ENCODE results near the gene SYT11.
"Not testable (repeated sequence)": the region's sequence is repeated elsewhere in the genome, so short reads cannot be mapped to it uniquely, and the experiment has no call there.

The SYT11 gene

DNA sequence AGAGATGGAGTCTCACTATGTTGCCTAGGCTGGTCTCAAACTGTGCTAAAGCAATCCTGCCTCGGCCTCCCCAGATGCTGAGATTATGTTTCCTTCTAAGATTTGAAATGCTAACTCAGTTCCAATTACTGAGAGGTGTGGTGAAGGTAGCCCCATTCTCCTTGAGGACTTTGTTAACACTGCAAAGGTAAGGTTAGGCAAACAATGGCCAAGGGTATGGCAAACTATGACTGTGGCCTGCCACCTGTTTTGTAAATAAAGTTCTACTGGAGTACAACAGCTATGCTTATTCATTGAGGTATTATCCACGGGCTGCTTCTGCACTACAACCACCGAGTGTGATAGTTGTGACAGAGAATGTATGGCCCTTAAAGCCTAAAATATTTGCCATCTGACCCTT is 61.4 kb downstream of the SYT11 start:
- no peak for DNase-seq
- H3K27me3 ChIP-seq (ENCODE audit: insufficient read depth, low read length, poor library complexity): no peaks in the 10 kb centered on the region
- H3K36me3 ChIP-seq (ENCODE audit: insufficient read depth, low read length): peaks cover 93% of the 10 kb centered on the region
- no peaks in the 10 kb centered on the region for H3K9me3 ChIP-seq (ENCODE audit: insufficient read depth, low read length, severe bottlenecking)
- no peak overlapping the region for H3K4me2 ChIP-seq (ENCODE audit: insufficient read depth, low read length)
- no peak overlapping the region for H2AFZ ChIP-seq (ENCODE audit: low read depth, low read length)
- H3K4me1 ChIP-seq (ENCODE audit: insufficient read depth, low read length): no peaks in the 10 kb centered on the region
- ATAC-seq (ENCODE audit: insufficient read depth, low read depth): no peak
- no peak overlapping the region for H3K27ac ChIP-seq (ENCODE audit: low read length)
- TF ChIP-seq EZH2 (IDR thresholded peaks at IDR 0.05; ENCODE audit: borderline replicate concordance, low read depth, low read length, severe bottlenecking): no peak
- TF ChIP-seq, protein P1, sequence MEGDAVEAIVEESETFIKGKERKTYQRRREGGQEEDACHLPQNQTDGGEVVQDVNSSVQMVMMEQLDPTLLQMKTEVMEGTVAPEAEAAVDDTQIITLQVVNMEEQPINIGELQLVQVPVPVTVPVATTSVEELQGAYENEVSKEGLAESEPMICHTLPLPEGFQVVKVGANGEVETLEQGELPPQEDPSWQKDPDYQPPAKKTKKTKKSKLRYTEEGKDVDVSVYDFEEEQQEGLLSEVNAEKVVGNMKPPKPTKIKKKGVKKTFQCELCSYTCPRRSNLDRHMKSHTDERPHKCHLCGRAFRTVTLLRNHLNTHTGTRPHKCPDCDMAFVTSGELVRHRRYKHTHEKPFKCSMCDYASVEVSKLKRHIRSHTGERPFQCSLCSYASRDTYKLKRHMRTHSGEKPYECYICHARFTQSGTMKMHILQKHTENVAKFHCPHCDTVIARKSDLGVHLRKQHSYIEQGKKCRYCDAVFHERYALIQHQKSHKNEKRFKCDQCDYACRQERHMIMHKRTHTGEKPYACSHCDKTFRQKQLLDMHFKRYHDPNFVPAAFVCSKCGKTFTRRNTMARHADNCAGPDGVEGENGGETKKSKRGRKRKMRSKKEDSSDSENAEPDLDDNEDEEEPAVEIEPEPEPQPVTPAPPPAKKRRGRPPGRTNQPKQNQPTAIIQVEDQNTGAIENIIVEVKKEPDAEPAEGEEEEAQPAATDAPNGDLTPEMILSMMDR (IDR thresholded peaks at IDR 0.05; ENCODE audit: borderline replicate concordance, extremely low read depth, low read length, poor library complexity, severe bottlenecking): no peak
- no peak overlapping the region for H3K9ac ChIP-seq (ENCODE audit: low read depth, low read length)
- no peak overlapping the region for H3K4me3 ChIP-seq (ENCODE audit: low read depth in 1 of 2, low read length in 2 of 2)
- peaks cover 17% of the 10 kb centered on the region; the same call in 1 of the 2 replicates for H4K20me1 ChIP-seq (ENCODE audit: insufficient read depth, low read length)
- peaks cover 20% of the 10 kb centered on the region for H3K79me2 ChIP-seq (ENCODE audit: insufficient read depth, low read length)

DNA sequence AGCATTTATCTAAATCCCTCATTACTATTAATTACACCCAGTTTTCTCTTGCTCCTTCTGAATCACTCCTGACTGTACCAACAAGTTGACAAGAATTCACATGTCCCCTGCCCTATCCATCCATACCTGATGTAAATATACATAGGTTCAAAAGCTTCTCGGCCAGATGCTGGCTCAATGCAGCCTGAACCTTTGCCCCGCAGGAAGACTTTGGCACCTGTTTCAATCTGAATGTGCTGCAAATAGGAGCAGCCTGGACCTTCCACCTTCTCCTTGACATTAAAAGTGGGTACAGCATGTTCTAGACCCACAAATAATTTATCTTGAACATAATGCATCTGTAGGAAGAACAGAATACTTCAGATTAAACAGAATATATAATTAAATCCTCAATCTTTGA is 66.1 kb downstream of the SYT11 start:
- Histone ChIP-seq H3K27me3 (ENCODE audit: insufficient read depth, low read length, poor library complexity) (no peaks in the 10 kb centered on the region), H3K27ac (ENCODE audit: low read length) (no peak overlapping the region), H3K36me3 (ENCODE audit: insufficient read depth, low read length) (peaks cover 96% of the 10 kb centered on the region), H3K79me2 (ENCODE audit: insufficient read depth, low read length) (peaks cover 66% of the 10 kb centered on the region), H4K20me1 (ENCODE audit: insufficient read depth, low read length) (peaks cover 44% of the 10 kb centered on the region; the same call in 1 of the 2 replicates), H3K4me3 (ENCODE audit: low read depth in 1 of 2, low read length in 2 of 2) (no peak overlapping the region), H3K9ac (ENCODE audit: low read depth, low read length) (no peak overlapping the region), H3K4me1 (ENCODE audit: insufficient read depth, low read length) (peaks cover 5% of the 10 kb centered on the region), H2AFZ (ENCODE audit: low read depth, low read length) (no peak overlapping the region), H3K4me2 (ENCODE audit: insufficient read depth, low read length) (no peak overlapping the region), H3K9me3 (ENCODE audit: insufficient read depth, low read length, severe bottlenecking) (no peaks in the 10 kb centered on the region)
- TF ChIP-seq, protein P1 (IDR thresholded peaks at IDR 0.05; ENCODE audit: borderline replicate concordance, extremely low read depth, low read length, poor library complexity, severe bottlenecking): no peak
- TF ChIP-seq EZH2 (IDR thresholded peaks at IDR 0.05; ENCODE audit: borderline replicate concordance, low read depth, low read length, severe bottlenecking): no peak
- DNase-seq (no peak), ATAC-seq (ENCODE audit: insufficient read depth, low read depth) (no peak)

DNA sequence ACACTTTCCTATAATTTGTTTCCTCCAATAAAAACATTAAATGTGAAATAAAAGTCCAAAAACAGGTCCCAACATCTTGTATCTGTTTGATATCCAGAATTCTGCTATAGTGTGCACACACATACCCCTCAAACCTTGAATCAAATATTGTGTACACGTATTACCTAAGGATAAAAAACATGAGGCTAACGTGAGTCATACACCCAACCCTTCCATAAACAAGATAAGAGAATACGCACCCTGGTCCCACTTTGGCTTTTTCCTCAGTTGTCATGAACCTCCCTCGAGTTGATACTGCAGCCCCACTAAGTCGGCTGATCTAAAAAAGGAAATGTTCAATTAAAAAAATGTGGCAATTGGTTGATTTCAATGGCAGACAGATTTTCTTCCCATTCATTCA is 69.7 kb downstream of the SYT11 start:
- Histone ChIP-seq H3K4me1 (ENCODE audit: insufficient read depth, low read length) (peaks cover 37% of the 10 kb centered on the region), H3K27me3 (ENCODE audit: insufficient read depth, low read length, poor library complexity) (no peaks in the 10 kb centered on the region), H3K9ac (ENCODE audit: low read depth, low read length) (no peak overlapping the region), H4K20me1 (ENCODE audit: insufficient read depth, low read length) (peaks cover 57% of the 10 kb centered on the region), H3K9me3 (ENCODE audit: insufficient read depth, low read length, severe bottlenecking) (no peaks in the 10 kb centered on the region), H3K27ac (ENCODE audit: low read length) (no peak overlapping the region), H3K79me2 (ENCODE audit: insufficient read depth, low read length) (peaks cover 87% of the 10 kb centered on the region), H2AFZ (ENCODE audit: low read depth, low read length) (no peak overlapping the region), H3K4me2 (ENCODE audit: insufficient read depth, low read length) (no peak overlapping the region), H3K36me3 (ENCODE audit: insufficient read depth, low read length) (peaks cover 98% of the 10 kb centered on the region), H3K4me3 (ENCODE audit: low read depth in 1 of 2, low read length in 2 of 2) (no peak overlapping the region)
- DNase-seq (no peak), ATAC-seq (ENCODE audit: insufficient read depth, low read depth) (no peak)
- TF ChIP-seq EZH2 (IDR thresholded peaks at IDR 0.05; ENCODE audit: borderline replicate concordance, low read depth, low read length, severe bottlenecking): no peak
- TF ChIP-seq, protein P1 (IDR thresholded peaks at IDR 0.05; ENCODE audit: borderline replicate concordance, extremely low read depth, low read length, poor library complexity, severe bottlenecking): no peak

DNA sequence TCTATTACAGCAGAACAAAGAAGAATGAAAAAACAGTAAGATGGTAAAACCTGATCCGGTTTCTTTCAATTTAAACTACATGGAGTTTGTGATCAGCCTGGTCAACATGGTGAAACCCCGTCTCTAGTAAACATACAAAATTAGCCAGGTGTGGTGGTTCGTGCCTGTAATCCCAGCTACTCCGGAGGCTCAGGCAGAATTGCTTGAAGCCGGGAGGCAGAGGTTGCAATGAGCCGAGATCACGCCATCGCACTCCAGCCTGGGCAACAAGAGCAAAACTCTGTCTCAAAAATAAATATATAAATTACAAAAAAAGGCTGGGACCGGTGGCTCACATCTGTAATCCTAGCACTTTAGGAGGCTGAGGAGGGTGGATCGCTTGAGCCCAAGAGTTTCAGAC is 71.4 kb downstream of the SYT11 start:
- not testable (repeated sequence) for H3K27me3 ChIP-seq (ENCODE audit: insufficient read depth, low read length, poor library complexity); DNase-seq; ATAC-seq (ENCODE audit: insufficient read depth, low read depth); H3K27ac ChIP-seq (ENCODE audit: low read length); H3K9me3 ChIP-seq (ENCODE audit: insufficient read depth, low read length, severe bottlenecking); H2AFZ ChIP-seq (ENCODE audit: low read depth, low read length)
- peaks cover 53% of the 10 kb centered on the region for H4K20me1 ChIP-seq (ENCODE audit: insufficient read depth, low read length)
- H3K4me2 ChIP-seq (ENCODE audit: insufficient read depth, low read length): peak overlapping the region; percentile 92
- H3K4me3 ChIP-seq (ENCODE audit: low read depth in 1 of 2, low read length in 2 of 2): peak overlapping the region in 1 of 2 experiments; percentile 19; a peak in 1 of 4 replicates
- H3K79me2 ChIP-seq (ENCODE audit: insufficient read depth, low read length): peaks cover 93% of the 10 kb centered on the region
- peaks cover 83% of the 10 kb centered on the region for H3K36me3 ChIP-seq (ENCODE audit: insufficient read depth, low read length)
- H3K9ac ChIP-seq (ENCODE audit: low read depth, low read length): 0 out of 2 replicates have a peak overlapping the region, but pooled peaks have one; percentile 88
- peaks cover 46% of the 10 kb centered on the region for H3K4me1 ChIP-seq (ENCODE audit: insufficient read depth, low read length)

Measured in DND-41 (cell line).